Bone marrow (tissue), 2 donors: ENCODE data around the gene MEAF6.

ENCODE experiments used
- DNase-seq, 2 donors: peaks; one replicate each; lab custom pipeline; 2025; lab: John Stamatoyannopoulos, UW

MEAF6 gene

GRCh38 chr1:37485902-37486679 is 28.5 kb downstream of the MEAF6 start:
- no peak for DNase-seq

DNA sequence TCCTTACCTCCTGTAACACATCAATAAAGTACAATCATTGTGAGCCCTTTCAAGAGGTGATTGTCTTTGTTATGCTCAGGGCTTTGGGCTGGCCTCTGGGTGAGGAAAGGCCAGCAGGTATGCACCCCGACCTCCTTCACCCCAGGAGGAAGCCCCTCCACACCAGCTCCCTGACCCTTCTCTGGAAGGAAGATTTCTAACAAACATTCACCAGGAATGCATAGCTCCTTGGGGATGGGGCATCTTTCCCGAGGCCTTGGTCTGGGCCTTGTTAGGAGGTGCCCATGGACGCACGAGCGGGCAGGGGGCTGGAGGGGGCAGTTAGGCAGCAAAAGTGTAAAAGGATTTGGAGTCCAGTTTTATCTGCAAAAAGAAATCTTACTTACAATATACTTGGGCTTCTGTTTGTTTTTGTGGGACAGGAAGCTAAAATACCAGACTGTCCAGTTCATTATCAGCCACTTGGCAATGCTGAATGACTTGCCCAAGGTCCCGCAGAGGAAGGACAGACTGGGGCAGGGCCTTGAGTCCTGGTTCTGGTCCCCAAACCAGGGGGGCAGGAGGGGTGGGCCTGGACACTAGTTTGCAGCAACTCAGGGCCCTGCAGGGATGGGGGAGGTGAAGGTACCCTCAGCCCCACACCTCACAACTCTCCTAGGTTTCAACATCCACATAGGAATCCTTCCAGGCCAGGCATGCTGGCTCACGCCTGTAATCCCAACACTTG is 30.1 kb downstream of the MEAF6 start:
- DNase-seq, result no peak

- DNase-seq, result no peak
Observed at GRCh38 chr1:37483785-37484184, 30.8 kb downstream of the MEAF6 start.

- DNase-seq, result no peak
Observed at GRCh38 chr1:37482796-37483744, 31.5 kb downstream of the MEAF6 start.

DNA sequence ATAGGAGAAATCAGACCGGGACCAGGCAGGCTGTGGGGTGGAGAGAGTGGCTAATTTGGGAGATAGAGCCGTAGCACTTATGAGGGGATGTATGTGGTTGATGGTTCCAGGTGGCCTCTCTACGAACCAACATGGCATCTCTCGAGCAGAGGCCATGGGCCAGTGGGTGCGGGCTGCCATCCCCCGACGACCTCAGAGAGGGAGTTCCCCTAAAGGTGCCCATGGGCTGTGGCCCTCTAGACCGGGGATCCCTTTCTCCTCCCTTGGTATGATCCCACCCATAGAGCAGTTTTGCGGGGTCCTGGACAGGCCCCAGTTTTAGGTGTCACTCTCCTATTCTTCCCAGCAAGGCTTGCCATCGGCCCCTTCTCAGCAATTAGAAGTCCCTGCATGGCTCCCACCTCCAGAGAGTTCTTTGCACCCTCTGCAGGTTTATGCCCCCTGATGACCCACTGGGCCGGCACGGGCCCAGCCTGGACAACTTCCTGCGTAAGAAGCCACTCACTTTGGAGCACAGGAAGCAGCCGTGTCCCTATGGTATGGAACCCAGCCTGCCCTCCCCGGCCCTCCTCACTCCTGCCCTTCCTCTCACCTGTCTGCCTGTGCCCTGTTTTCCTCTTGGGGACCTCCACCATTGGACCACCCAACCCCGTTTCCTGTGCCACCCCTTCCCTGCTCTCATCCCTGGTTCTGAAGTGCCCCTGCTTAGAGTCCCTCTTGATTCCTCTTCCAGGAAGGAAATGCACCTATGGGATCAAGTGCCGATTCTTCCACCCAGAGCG is 32.4 kb downstream of the MEAF6 start:
- DNase-seq, result no peak

DNA sequence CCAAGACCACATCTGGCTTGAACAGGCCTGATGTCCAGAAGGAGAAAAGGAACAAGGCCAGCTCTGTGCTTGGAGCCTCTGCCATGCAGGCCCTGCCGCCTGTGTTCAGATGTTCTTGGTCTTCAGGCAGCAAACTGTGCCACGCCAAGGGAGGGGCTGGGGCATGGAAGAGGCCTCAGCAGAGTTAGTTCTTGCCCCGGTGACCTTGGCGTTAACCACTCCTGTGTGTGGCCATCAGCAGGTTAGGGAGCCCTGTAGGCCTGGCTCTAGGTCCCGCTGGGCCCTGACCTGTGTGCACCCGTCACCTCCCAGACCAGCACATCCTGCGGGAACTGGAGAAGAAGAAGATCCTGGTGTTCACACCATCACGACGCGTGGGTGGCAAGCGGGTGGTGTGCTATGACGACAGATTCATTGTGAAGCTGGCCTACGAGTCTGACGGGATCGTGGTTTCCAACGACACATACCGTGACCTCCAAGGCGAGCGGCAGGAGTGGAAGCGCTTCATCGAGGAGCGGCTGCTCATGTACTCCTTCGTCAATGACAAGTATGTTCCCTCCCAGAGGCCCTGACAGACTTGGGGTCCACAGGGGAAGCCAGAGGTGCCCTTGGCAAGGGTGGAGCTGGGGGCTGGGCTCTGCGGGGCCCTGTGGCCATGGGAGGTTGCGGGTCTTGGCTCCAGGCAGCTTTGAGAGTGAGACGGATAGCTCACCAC is 33.1 kb downstream of the MEAF6 start:
- DNase-seq, result no peak

DNA sequence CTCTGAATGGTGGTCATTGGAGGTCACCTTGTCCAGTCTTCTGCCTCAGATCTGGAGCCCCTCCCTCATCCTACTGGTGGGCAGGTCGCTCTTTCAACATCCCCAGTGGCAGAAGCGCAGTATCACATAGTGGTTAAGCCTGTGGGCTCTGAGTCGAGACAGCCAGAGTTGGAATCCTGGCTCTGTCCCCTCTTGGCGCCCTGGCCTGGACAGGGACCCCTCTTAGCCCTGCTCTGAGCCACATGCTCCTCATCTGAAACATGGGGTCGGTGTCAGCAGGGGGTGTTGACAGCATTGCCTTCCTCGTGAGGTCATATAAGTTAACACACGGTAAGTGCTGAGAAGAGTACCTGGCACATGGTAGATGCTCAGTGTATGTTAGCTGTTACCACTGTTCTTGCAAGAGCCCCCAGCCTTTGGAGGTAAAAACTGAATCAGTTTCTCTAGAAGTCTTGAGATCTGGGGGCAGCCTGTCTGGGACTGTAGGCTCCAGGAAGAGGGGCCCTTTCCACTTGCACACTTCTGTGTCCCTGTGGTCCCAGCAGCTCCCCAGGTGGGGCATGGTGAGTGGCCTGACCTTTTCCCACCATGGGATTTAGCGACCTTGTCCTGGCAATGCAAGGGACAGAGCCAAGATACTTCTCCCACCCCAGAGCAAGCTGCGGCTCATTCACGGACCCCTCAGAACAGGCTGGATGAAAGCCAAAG is 33.8 kb downstream of the MEAF6 start:
- DNase-seq, result no peak

DNA sequence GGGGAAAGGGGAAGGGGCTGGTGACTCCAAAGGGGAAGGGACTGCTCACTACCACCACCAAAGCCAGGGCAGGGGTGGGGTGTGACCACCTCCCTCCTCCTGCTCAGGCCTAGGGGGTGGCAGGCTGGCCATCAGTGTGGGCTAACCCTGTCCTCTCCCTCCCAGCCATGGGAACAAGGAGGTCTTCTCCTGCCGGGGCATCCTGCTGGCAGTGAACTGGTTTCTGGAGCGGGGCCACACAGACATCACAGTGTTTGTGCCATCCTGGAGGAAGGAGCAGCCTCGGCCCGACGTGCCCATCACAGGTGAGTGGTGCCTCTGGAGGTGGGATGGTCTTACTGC is 34.5 kb downstream of the MEAF6 start:
- DNase-seq, result no peak

- peak; percentile 72 to 73 for DNase-seq
Observed at GRCh38 chr1:37479255-37480124, 35.1 kb downstream of the MEAF6 start.

GRCh38 chr1:37478890-37479254 is 35.7 kb downstream of the MEAF6 start:
- DNase-seq, result peak in 1 of 2 donors; percentile 68

GRCh38 chr1:37478451-37478881 is 36.1 kb downstream of the MEAF6 start:
- DNase-seq, result no peak

GRCh38 chr1:37477946-37478345 is 36.6 kb downstream of the MEAF6 start:
- no peak for DNase-seq

GRCh38 chr1:37477198-37477931 is 37.2 kb downstream of the MEAF6 start:
- DNase-seq, result peak; percentile 51 to 75

- no peak for DNase-seq
Observed at GRCh38 chr1:37476460-37477197, 37.9 kb downstream of the MEAF6 start.

- DNase-seq, result no peak
Observed at GRCh38 chr1:37476087-37476452, 38.5 kb downstream of the MEAF6 start.

DNA sequence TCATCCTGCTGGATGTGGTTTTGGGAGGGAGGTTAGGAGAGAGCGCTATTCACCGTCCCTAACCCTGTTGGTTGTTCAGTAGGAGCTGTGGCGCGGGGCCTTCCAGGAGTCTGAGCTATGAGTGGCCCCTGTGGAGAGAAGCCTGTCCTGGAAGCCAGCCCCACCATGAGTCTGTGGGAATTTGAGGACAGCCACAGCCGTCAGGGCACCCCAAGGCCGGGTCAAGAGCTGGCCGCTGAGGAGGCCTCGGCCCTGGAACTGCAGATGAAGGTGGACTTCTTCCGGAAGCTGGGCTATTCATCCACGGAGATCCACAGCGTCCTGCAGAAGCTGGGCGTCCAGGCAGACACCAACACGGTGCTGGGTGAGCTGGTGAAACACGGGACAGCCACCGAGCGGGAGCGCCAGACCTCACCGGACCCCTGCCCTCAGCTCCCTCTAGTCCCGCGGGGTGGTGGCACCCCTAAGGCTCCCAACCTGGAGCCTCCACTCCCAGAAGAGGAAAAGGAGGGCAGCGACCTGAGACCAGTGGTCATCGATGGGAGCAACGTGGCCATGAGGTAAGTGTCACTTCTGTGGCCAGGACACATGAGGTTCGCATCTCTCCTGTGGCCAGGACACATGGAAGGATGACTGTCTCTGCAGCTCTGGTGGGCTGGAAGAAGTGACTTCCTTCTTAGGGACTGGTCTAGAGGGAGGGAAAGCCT is 39.0 kb downstream of the MEAF6 start:
- DNase-seq, result no peak

- DNase-seq, result no peak
Observed at GRCh38 chr1:37474697-37475379, 39.7 kb downstream of the MEAF6 start.
